DMS 273 treated with DMSO at 0.1 percent for 48 hours (cell line): ENCODE results near the gene NFKB1.

Experiments used
- DNase-seq: peaks from one replicate; lab custom pipeline; 2025; lab: John Stamatoyannopoulos, UW

Gene NFKB1

DNA sequence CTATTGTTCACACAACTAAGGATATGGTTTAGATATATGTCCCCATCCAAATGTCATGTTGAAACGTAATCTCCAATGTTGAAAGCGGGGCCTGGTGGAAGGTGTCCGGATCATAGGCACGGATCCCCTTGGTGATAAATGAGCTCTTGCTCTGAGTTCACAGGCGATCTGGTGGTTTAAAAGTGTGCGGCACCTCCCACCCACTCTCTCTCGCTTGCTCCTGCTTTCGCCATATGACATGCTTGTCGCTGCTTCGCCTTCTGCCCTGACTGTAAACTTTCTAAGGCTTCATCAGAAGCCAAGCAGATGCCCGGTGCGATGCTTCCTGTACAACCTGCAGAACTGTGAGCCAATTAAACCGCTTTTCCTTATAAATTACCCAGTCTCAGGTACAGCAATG lies 128.5 kb downstream of the NFKB1 start:
- DNase-seq: no peak

- no peak for DNase-seq
These were observed 130.5 kb downstream of the NFKB1 start for GRCh38 chr4:102631616-102632015.

GRCh38 chr4:102632241-102633065 lies 131.3 kb downstream of the NFKB1 start:
- DNase-seq: no peak

GRCh38 chr4:102633100-102633499 lies 131.9 kb downstream of the NFKB1 start:
- DNase-seq: no peak

DNA sequence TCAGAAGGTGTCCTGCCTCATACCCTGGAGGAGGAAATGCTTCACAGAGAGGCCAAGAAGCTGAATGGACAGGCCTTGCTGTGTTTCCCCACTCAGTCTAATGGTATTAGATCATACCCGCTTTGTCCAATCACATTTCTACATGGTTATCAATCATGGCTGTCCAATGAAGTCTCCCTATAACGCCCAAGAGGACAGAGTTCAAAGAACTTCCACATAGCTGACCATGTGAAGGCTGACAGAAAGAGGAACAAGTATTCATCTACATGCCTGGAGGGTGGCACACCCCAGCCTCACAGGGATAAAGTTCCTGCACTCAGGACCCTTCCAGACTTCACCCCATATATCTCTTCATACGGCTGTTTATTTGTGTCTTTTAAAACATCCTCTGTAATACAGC lies 136.2 kb downstream of the NFKB1 start:
- DNase-seq: no peak

DNA sequence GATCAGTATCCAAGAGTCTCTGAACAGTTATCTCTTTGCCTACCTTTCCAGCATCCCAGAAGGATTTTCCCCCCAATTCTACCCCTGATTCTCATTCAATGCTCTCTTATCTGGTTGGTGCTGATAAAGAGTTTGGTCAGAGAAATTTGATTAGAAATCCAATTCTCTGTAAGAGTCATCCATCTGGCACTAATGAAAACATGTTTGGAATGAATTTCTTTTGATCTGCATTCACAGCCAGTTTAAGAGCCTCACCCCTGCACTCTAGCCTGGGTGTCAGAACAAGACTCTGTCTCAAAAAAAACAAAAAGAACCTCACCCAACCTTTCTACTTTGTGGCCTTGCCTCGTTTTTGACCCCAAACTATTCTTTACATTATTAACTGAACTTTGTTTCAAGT lies 137.5 kb downstream of the NFKB1 start:
- no peak for DNase-seq

GRCh38 chr4:102639598-102639997 lies 138.4 kb downstream of the NFKB1 start:
- DNase-seq: no peak

DNA sequence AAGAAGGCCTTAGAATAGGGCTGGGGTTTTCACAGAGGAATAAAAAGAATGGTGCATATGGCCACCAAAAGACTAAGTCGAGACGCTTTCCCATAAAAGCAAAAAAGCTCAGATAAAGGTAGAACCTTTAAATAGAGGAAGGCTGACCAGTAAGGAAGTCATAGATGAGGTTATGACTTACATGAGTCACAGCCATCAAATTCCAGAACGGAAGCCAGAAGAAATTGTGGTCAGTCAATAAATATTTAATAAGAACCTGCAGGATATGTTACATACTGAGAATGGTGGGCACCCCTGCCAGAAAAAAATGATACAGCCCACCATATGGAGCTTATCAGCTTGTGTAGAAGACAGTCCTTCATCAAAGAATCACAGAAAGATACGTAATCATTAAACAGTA lies 139.5 kb downstream of the NFKB1 start:
- DNase-seq: no peak

DNA sequence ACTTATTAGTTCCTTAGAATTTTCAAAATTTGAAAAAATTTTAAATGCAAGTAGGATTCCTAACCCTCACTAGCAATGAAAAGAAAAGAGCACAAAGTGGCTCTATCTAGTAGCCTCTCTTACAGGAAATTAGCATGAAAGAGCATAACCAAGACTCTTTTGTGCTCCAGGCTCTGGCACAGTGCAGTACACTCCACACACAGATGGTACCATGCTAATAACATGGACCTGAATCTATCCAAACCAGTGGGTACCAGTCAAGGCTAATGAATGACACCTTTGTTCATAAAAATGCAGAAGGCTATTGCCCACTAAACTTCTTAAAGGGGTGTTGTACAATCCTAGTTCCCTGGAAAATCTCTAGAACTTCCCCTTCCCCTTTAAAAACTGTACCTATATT lies 140.6 kb downstream of the NFKB1 start:
- no peak for DNase-seq

- DNase-seq: no peak
These were observed 141.6 kb downstream of the NFKB1 start for GRCh38 chr4:102642631-102643298.

DNA sequence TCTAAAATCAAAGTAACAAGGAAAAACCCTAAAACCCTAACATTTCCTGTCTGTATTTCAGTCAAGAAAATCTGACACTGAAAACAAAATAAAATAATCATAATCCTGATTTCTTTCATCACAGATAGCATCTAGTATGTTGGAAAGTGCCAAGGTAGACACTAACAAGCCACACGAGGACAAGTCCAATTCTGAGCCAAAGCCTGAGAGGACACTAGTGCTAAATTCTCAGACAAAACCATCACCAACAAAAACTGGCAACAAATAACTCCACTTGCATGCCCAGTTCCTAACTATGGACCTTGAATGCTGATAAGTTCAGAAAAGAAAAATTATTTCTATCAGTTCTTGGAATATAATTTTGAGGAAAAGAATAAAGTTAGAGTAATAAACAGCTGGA lies 146.0 kb downstream of the NFKB1 start:
- no peak for DNase-seq

DNA sequence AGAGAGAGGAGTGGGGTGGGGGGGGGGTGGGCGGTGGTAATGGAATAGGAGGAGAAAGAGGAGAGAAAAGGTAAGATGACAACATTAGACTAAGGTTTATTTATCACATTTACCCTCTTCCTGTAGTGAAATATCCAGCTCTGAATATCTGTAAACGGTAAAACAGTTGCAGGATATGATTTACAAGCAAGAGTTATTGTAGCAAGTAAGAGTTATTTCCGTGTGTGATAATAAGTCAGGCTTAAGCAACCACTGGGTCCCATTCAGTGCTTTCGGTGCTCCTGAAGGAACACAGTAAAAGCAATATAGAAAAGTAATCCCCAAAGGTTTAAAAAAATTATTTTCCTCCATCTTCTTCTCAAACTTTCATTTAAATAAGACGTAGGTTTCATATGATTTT lies 156.0 kb downstream of the NFKB1 start:
- DNase-seq: no peak

GRCh38 chr4:102663073-102663472 lies 161.9 kb downstream of the NFKB1 start:
- DNase-seq: no peak

DNA sequence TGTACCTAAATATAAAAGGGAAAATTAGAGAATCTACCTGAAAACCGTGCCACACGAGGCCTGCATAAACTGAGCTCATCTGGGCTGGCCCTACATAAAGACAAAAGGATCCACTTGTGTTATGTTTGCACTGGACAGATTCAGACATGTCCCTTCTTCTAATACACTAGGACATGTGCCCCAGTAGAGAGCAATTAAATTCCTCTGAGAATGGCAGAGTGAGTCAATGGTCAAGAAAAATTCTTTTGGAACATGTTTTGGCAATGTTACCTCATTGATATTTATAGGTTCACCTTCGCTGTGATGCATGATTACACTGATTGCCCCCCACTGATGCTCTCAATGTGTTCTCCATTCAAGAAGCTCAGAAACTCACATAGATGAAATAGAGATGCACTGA lies 164.4 kb downstream of the NFKB1 start:
- no peak for DNase-seq
